ENCODE measurements around the gene ATG16L2.

ATG16L2 gene

GRCh38 chr11:72821221-72821919 lies 7.2 kb downstream of the ATG16L2 start:
- peaks cover 7% of the 10 kb centered on the region for H3K36me3 ChIP-seq (ENCODE audit: low read depth)
- ATAC-seq (ENCODE audit: low read depth) (peak; percentile 14), DNase-seq (ENCODE audit: low spot score) (no peak)
- no peaks in the 10 kb centered on the region for H3K9me3 ChIP-seq (ENCODE audit: severe bottlenecking)
- H3K27ac ChIP-seq (ENCODE audit: poor library complexity, severe bottlenecking): no peak overlapping the region
- H3K4me1 ChIP-seq (ENCODE audit: insufficient read depth, poor library complexity, severe bottlenecking): peaks cover 6% of the 10 kb centered on the region
- peak overlapping the region; percentile 21 for H3K4me3 ChIP-seq (ENCODE audit: severe bottlenecking)
- TF ChIP-seq CTCF (IDR thresholded peaks at IDR 0.05; ENCODE audit: poor library complexity, severe bottlenecking): no peak
- H3K27me3 ChIP-seq (ENCODE audit: insufficient read depth, poor library complexity, severe bottlenecking): no peaks in the 10 kb centered on the region

DNA sequence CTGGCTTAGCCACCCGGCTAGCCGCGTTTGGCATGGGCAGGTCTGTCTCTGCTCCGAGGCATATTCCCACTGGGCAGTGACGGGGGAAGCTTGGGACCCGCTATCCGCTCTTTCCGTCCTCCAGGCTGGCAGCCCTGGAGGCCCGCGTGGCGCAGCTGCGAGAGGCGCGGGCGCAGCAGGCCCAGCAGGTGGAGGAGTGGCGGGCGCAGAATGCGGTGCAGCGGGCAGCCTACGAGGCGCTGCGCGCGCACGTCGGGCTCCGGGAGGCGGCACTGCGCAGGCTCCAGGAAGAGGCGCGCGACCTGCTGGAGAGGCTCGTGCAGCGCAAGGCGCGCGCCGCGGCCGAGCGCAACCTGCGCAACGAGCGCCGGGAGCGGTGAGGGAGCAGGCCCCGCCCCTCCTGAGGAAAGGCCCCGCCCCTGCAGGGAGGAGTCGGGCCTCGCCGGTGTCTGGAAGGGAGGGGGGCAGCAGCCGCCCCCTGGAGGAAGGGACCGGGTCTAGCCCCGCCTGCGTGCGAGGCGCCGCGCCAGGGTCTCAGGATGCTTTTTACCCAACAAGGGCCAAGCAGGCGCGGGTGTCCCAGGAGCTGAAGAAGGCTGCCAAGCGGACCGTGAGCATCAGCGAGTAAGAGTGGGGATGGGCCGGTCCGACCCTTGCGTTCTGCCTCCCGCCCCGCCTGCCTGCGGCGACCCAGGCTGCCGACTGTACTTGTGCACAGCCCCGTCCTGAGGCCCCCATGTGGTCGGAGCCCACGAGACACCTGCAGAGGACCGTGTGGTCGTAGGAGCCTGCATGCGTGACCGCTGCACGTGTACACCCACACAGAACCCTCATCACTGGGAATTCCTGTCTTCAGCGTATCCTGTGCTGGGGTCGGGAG lies 7.9 kb downstream of the ATG16L2 start:
- DNase-seq (ENCODE audit: low spot score) (no peak), ATAC-seq (ENCODE audit: low read depth) (peak; percentile 87)
- peak overlapping the region; percentile 21 for H3K4me3 ChIP-seq (ENCODE audit: severe bottlenecking)
- peaks cover 7% of the 10 kb centered on the region for H3K36me3 ChIP-seq (ENCODE audit: low read depth)
- H3K9me3 ChIP-seq (ENCODE audit: severe bottlenecking): no peaks in the 10 kb centered on the region
- TF ChIP-seq CTCF (IDR thresholded peaks at IDR 0.05; ENCODE audit: poor library complexity, severe bottlenecking): peak; percentile 16
- H3K4me1 ChIP-seq (ENCODE audit: insufficient read depth, poor library complexity, severe bottlenecking): peaks cover 6% of the 10 kb centered on the region
- H3K27me3 ChIP-seq (ENCODE audit: insufficient read depth, poor library complexity, severe bottlenecking): no peaks in the 10 kb centered on the region
- H3K27ac ChIP-seq (ENCODE audit: poor library complexity, severe bottlenecking): no peak overlapping the region

DNA sequence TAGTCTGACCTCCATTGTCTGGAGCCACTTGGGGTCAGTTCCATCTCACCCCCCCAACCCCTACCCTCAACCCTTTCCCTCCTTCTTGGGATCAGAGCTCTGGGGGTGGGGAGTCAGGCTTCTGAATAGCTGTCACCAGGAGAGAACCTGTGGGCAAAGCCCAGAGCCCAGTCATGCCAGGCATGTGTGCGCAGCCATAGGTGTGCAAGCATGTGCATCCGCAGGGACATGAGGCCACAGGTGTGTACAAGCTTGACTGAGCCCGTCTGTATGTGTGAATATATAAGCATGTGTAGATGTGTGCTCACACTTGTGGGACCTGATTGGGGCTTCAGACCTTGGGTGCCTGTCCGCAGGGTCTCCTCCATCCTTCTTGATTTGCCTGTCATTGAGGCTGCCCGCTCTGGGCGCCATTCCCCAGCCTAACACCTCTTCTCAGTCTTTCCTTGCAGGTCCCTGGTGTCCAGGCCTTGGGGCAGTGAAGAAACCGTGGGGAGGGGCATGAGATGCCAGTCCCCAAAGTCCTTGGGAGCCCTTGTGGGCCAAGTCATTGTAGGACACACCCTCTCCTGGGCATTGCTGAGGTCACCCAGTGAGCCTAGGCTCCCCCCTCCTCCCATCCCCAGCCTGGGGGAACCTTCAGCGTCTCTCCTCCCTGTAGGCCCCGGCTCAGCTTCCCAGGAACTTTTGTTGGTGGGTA lies 9.0 kb downstream of the ATG16L2 start:
- Histone ChIP-seq H3K4me3 (ENCODE audit: severe bottlenecking) (no peak overlapping the region), H3K9me3 (ENCODE audit: severe bottlenecking) (no peaks in the 10 kb centered on the region), H3K27ac (ENCODE audit: poor library complexity, severe bottlenecking) (no peak overlapping the region), H3K36me3 (ENCODE audit: low read depth) (peaks cover 7% of the 10 kb centered on the region), H3K27me3 (ENCODE audit: insufficient read depth, poor library complexity, severe bottlenecking) (no peaks in the 10 kb centered on the region), H3K4me1 (ENCODE audit: insufficient read depth, poor library complexity, severe bottlenecking) (peaks cover 6% of the 10 kb centered on the region)
- no peak for TF ChIP-seq CTCF (IDR thresholded peaks at IDR 0.05; ENCODE audit: poor library complexity, severe bottlenecking)
- DNase-seq (ENCODE audit: low spot score) (no peak), ATAC-seq (ENCODE audit: low read depth) (no peak)

- H3K4me3 ChIP-seq (ENCODE audit: severe bottlenecking): no peak overlapping the region
- H3K27me3 ChIP-seq (ENCODE audit: insufficient read depth, poor library complexity, severe bottlenecking): no peaks in the 10 kb centered on the region
- no peak for DNase-seq (ENCODE audit: low spot score)
- no peak overlapping the region for H3K27ac ChIP-seq (ENCODE audit: poor library complexity, severe bottlenecking)
- no peak for TF ChIP-seq CTCF (IDR thresholded peaks at IDR 0.05; ENCODE audit: poor library complexity, severe bottlenecking)
- peaks cover 12% of the 10 kb centered on the region for H3K36me3 ChIP-seq (ENCODE audit: low read depth)
- H3K4me1 ChIP-seq (ENCODE audit: insufficient read depth, poor library complexity, severe bottlenecking): peaks cover 6% of the 10 kb centered on the region
- H3K9me3 ChIP-seq (ENCODE audit: severe bottlenecking): no peaks in the 10 kb centered on the region
- no peak for ATAC-seq (ENCODE audit: low read depth)
These were observed 9.8 kb downstream of the ATG16L2 start for GRCh38 chr11:72824020-72824419.

All from RWPE2 (cell line).